ENCODE data around the gene PARP4. TPM values are rescaled to one million over a fixed set of nuclear protein-coding genes. Genes with fewer than 3 reads are reported as not detected.
"Not testable (repeated sequence)": the region's sequence is repeated elsewhere in the genome, so short reads cannot be mapped to it uniquely, and the experiment has no call there.

The PARP4 gene
- total RNA-seq, 1 donor from 2014 or later: 70.3 TPM

GRCh38 chr13:24396821-24397220 lies 115.8 kb downstream of the PARP4 start:
- ATAC-seq: no peak
- no peak for DNase-seq

GRCh38 chr13:24392972-24393371 lies 119.6 kb downstream of the PARP4 start:
- intact Hi-C loops (cut with DNase I): no loop called here
- no peak for DNase-seq

More at GRCh38 chr13:24396821-24397220, 115.8 kb downstream of the PARP4 start:
- intact Hi-C loops (cut with DNase I): no loop called here
- Histone ChIP-seq H3K4me1 (no peaks in the 10 kb centered on the region), H3K36me3 (no peaks in the 10 kb centered on the region), H3K27me3 (no peaks in the 10 kb centered on the region), H3K9me3 (no peaks in the 10 kb centered on the region), H3K27ac (no peak overlapping the region), H3K4me3 (no peak overlapping the region)
- no peak for TF ChIP-seq CTCF (IDR thresholded peaks at IDR 0.05)

GRCh38 chr13:24391771-24392683 lies 120.6 kb downstream of the PARP4 start:
- H3K9me3 ChIP-seq; ATAC-seq; H3K27ac ChIP-seq; H3K36me3 ChIP-seq; H3K4me3 ChIP-seq; H3K27me3 ChIP-seq; intact Hi-C loops (cut with DNase I); DNase-seq; H3K4me1 ChIP-seq: not testable (repeated sequence)

More at GRCh38 chr13:24392972-24393371, 119.6 kb downstream of the PARP4 start:
- H3K4me1 ChIP-seq: no peaks in the 10 kb centered on the region
- H3K4me3 ChIP-seq: no peak overlapping the region
- no peaks in the 10 kb centered on the region for H3K27me3 ChIP-seq
- H3K27ac ChIP-seq: no peak overlapping the region
- H3K9me3 ChIP-seq: no peaks in the 10 kb centered on the region
- no peak for ATAC-seq
- H3K36me3 ChIP-seq: no peaks in the 10 kb centered on the region
- no peak for TF ChIP-seq CTCF (IDR thresholded peaks at IDR 0.05)

- H3K4me1 ChIP-seq; H3K9me3 ChIP-seq; ATAC-seq; H3K36me3 ChIP-seq; DNase-seq; intact Hi-C loops (cut with DNase I); H3K4me3 ChIP-seq; H3K27me3 ChIP-seq; H3K27ac ChIP-seq: not testable (repeated sequence)
These were observed 121.8 kb downstream of the PARP4 start for GRCh38 chr13:24390795-24391194.

GRCh38 chr13:24389506-24389905 lies 123.1 kb downstream of the PARP4 start:
- Histone ChIP-seq H3K36me3 (no peaks in the 10 kb centered on the region), H3K27ac (no peak overlapping the region), H3K9me3 (no peaks in the 10 kb centered on the region), H3K4me1 (no peaks in the 10 kb centered on the region), H3K27me3 (no peaks in the 10 kb centered on the region), H3K4me3 (no peak overlapping the region)
- ATAC-seq: no peak
- no peak for TF ChIP-seq CTCF (IDR thresholded peaks at IDR 0.05)
- no peak for DNase-seq
- intact Hi-C loops (cut with DNase I): no loop called here

- H3K4me3 ChIP-seq; H3K9me3 ChIP-seq; H3K4me1 ChIP-seq; H3K27ac ChIP-seq; H3K36me3 ChIP-seq; DNase-seq; intact Hi-C loops (cut with DNase I); H3K27me3 ChIP-seq; ATAC-seq: not testable (repeated sequence)
These were observed 123.8 kb downstream of the PARP4 start for GRCh38 chr13:24388743-24389142.

- H3K4me3 ChIP-seq: no peak overlapping the region
- TF ChIP-seq CTCF (IDR thresholded peaks at IDR 0.05): no peak
- no peaks in the 10 kb centered on the region for H3K36me3 ChIP-seq
- H3K4me1 ChIP-seq: no peaks in the 10 kb centered on the region
- no peak for DNase-seq
- no peaks in the 10 kb centered on the region for H3K9me3 ChIP-seq
- intact Hi-C loops (cut with DNase I): no loop called here
- no peak for ATAC-seq
- no peaks in the 10 kb centered on the region for H3K27me3 ChIP-seq
- H3K27ac ChIP-seq: no peak overlapping the region
These were observed 125.5 kb downstream of the PARP4 start for GRCh38 chr13:24386816-24387708.
